NCI-H146 (cell line): ENCODE data around the gene PDZD2.

Source experiments
- DNase-seq: peaks from one replicate; lab custom pipeline; 2025; lab: John Stamatoyannopoulos, UW

The PDZD2 gene

GRCh38 chr5:32042551-32042961 lies 403.6 kb downstream of the PDZD2 start:
- no peak for DNase-seq

GRCh38 chr5:32043105-32043504 lies 404.2 kb downstream of the PDZD2 start:
- DNase-seq, result no peak

GRCh38 chr5:32044434-32044833 lies 405.5 kb downstream of the PDZD2 start:
- no peak for DNase-seq

GRCh38 chr5:32044939-32045338 lies 406.0 kb downstream of the PDZD2 start:
- no peak for DNase-seq

- DNase-seq, result no peak
Measured at GRCh38 chr5:32047056-32047455, 408.1 kb downstream of the PDZD2 start.

- DNase-seq, result no peak
Measured at GRCh38 chr5:32051796-32052195, 412.9 kb downstream of the PDZD2 start.

GRCh38 chr5:32055891-32056866 lies 417.2 kb downstream of the PDZD2 start:
- DNase-seq, result no peak

- DNase-seq, result no peak
Measured at GRCh38 chr5:32057187-32058096, 418.5 kb downstream of the PDZD2 start.

- DNase-seq, result no peak
Measured at GRCh38 chr5:32058101-32058500, 419.2 kb downstream of the PDZD2 start.

- DNase-seq, result no peak
Measured at GRCh38 chr5:32058997-32059396, 420.1 kb downstream of the PDZD2 start.

- DNase-seq, result no peak
Measured at GRCh38 chr5:32059761-32060530, 421.0 kb downstream of the PDZD2 start.

GRCh38 chr5:32061236-32061635 lies 422.3 kb downstream of the PDZD2 start:
- no peak for DNase-seq

- DNase-seq, result no peak
Measured at GRCh38 chr5:32066448-32066847, 427.5 kb downstream of the PDZD2 start.

- no peak for DNase-seq
Measured at GRCh38 chr5:32067774-32068470, 429.0 kb downstream of the PDZD2 start.

- no peak for DNase-seq
Measured at GRCh38 chr5:32068561-32068960, 429.6 kb downstream of the PDZD2 start.

- DNase-seq, result no peak
Measured at GRCh38 chr5:32069396-32069795, 430.5 kb downstream of the PDZD2 start.

- no peak for DNase-seq
Measured at GRCh38 chr5:32071351-32071944, 432.5 kb downstream of the PDZD2 start.

GRCh38 chr5:32072054-32072453 lies 433.1 kb downstream of the PDZD2 start:
- DNase-seq, result no peak

GRCh38 chr5:32074401-32074800 lies 435.5 kb downstream of the PDZD2 start:
- DNase-seq, result no peak

GRCh38 chr5:32076699-32077695 lies 438.1 kb downstream of the PDZD2 start:
- DNase-seq, result peak; percentile 22
